CD4-positive, alpha-beta T cell treated with Interleukin-17A for 4 hours (primary cell): ENCODE data around the gene NAPSA.

ENCODE experiments used
- DNase-seq: peaks from one replicate; pipeline ENCODE4 v3.0.0-alpha.2; 2020; ENCODE audit warnings: mixed read lengths

Gene NAPSA

GRCh38 chr19:50313812-50314536 lies 51.5 kb downstream of the NAPSA start:
- no peak for DNase-seq

DNA sequence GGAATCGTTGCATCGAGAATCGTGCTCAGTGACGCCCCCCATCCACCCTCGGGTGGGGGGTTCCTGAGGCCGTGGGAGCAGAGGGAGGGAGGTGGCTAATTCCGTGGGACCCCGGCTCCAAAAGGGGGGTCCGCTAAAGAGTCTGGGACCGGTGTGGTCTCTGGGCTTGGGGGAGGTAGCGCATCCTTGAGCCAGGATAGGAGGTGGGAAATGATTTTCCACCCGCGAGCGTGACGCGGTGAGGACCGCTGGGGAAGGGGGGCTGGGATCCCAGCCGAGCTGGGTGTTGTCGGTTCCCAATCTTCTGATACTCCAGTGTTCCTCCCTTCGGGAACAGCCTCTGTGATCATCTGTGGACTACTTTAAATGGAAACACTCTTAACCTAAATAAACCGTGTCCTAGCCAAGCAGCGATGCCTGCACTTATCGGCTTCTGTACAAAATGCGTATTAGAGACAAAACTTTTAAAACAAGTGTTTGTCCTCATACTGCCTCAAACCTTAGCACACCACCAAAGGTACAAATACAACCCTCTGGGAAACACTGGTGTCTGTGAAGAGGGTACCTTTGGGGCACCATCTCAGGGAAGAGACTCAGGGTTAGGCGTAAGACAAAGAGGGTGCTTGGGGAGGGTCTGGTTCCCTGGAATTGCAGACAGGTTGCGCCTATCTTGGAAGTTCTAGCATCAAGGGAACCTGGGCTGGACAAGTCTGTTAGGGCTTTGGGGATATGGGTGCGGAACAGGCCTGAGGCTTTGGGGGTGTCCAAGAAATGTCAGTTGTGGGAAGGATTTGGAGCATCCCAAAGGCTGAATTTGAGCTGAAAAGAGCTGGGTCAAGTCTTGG lies 52.2 kb downstream of the NAPSA start:
- DNase-seq, result no peak

DNA sequence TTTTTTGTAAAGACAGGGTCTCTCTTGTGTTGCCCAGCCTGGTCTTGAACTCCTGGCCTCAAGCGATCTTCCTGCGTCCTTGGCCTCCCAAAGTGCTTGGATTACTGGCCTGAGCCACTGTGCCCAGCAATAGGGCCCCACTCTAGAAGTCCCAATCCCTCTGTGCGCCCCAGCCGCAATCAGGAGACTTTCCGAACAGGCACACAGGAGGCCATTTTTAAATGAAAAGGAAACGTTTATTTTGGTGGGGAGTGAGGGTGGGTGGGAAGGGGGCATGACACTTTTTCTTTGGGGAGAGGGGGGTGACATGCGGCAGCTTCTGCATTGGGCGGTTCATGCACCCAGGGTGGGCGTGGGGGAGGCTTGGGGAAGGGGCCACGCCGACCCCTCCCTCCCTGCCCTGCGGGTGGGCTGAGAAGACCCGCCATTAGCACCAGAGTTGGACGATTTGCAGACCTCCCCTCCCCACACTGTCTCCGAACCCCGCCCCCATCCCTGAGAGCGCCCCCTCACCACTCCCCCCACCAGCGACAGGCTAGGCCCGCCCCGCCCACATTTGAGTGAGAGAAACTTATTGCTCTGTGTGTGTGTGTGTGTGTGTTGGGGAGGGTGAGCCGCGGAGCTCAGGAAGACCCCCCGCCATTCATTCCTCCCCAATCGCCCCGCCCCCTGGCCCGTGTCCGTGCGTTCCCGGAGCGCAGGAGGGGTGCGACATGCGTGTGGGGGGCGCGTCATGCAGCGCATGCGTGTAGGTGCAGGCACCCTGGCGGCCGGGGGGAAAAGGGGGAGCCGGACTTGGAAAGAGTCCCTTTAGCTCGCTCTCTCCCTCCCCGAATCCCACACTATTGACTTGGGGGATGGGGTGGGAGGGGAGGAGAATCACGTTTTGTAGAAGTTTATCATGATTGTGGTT lies 53.5 kb downstream of the NAPSA start:
- no peak for DNase-seq

DNA sequence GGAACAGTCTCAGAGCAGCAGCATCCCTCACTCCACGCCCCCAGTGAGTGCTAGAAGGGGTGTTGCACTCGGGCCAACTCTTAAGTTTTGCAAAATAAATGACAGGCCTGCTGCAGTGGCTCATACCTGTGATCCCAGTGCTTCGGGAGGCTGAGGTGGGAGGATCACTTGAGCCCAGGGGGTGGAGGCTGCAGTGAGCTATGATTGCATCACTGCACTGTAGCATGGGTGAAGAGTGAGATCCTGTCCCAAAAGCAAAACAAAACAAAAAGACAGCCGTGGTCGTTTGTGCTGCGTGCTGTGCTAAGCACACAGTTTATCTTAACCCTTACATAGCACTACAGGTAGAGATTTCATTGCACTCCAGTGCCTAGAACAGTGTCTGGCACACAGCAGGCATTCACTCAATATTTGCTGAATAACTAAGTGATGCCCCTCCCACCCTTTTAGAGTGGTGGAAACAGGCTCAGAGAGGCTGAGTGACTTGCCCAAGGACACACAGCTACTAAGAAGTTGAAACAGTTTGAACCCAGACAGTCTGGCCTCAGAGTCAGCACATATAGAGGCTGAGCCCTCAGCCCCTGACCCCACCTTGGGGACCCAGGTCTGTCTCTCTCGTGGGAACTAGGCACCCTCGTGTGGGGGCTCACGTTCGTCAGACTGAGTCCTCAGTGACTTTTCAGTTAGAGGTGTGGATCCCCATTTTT lies 54.5 kb downstream of the NAPSA start:
- no peak for DNase-seq

DNA sequence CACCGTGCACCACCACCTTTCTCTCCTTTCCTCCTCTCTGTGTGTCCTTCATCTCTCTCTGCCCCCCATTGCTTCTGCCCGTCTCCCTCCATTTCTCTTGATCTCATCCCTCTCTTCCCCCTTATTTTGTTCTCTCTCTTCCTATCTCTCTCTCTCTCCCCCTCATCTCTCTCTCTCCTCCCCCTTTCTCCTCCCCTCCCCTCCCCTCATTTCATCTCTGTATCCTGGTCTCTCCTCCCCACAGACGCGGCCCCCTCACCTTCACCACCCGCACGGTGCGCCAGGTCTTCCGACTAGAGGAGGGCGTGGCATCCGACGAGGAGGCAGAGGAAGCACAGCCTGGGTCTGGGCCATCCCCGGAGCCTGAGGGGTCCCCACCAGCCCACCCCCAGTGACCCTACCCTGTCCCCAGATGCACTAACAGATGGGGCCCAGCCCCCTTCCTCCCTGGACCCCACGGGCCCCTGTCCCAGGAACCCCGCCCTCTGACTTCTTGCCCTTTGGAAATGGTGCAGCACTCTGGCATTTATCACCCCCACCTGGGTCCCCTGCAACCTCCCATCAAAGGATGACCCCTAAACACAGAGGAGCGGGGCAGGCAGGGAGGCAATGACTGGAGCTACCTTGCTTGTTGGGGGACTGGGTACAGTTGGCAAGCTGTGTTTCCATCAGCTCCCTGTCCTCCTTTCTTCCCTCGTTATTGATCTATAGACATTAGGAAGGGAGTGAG lies 55.9 kb downstream of the NAPSA start:
- DNase-seq, result no peak

DNA sequence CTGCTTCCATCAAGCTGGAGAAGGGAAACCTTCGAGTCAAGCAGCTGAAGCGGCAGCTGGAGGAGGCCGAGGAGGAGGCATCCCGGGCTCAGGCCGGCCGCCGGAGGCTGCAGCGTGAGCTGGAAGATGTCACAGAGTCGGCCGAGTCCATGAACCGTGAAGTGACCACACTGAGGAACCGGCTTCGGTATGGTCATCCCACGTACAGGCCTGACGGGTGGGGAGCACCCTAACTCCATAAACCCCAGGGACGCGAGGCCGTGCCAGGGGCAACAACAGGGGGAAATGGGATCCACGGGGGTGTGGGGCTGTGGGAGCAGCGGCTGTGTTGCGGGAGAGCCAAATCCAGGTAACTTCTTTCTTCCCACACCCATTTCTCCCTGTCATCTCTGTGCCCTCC lies 56.4 kb downstream of the NAPSA start:
- no peak for DNase-seq
